ENCODE data around the gene SLC4A8. TPM values are rescaled to one million over a fixed set of nuclear protein-coding genes. Genes with fewer than 3 reads are reported as not detected.

The SLC4A8 gene
- total and polyA plus RNA-seq, 2 donors (not counting 3 experiments of a cell fraction or from before 2014, with no cell fraction given) = 4.7 to 9.7 TPM

GRCh38 chr12:51473947-51474346 is 49.3 kb downstream of the SLC4A8 start:
- no peak overlapping the region for H3K4me3 ChIP-seq (replicated peaks in 1 of 3; ENCODE audit: insufficient read depth in 1 of 3, low read depth in 1 of 3, low read length in 3 of 3)
- POLR2A ChIA-PET = no interaction called here
- H3K9me1 ChIP-seq (replicated peaks; ENCODE audit: control insufficient read depth, extremely low read depth, insufficient read depth, low read length) = no peaks in the 10 kb centered on the region
- H3K79me2 ChIP-seq (ENCODE audit: control insufficient read depth, insufficient read depth, low read length) = no peaks in the 10 kb centered on the region
- CTCF ChIA-PET = interaction anchor here (1.4 kb wide), 1 partner anchor 13 kb away, joined by 3 read pairs; no protein-coding TSS in a partner anchor
- TF ChIP-seq POLR2A (IDR thresholded peaks at IDR 0.05; ENCODE audit: low read depth, low read length) = no peak
- TF ChIP-seq POLR2AphosphoS5 (IDR thresholded peaks at IDR 0.05; ENCODE audit: insufficient read depth, low read depth, low read length) = no peak
- TF ChIP-seq EZH2 (IDR thresholded peaks at IDR 0.05; ENCODE audit: borderline replicate concordance, low read depth, low read length, severe bottlenecking) = no peak
- no peak for TF ChIP-seq FOS (IDR thresholded peaks at IDR 0.05; ENCODE audit: borderline replicate concordance, insufficient read depth, low read length)
- no peak for TF ChIP-seq JUN (IDR thresholded peaks at IDR 0.05; ENCODE audit: borderline replicate concordance, insufficient read depth, insufficient read length, low read depth)
- no peak for TF ChIP-seq CTCF (IDR thresholded peaks at IDR 0.05; ENCODE audit: extremely low read depth in 1 of 2, insufficient read depth in 1 of 2, low read depth in 1 of 2, low read length in 2 of 2)
- TF ChIP-seq MAX (IDR thresholded peaks at IDR 0.05; ENCODE audit: insufficient read depth, insufficient read length) = no peak
- TF ChIP-seq MYC (IDR thresholded peaks at IDR 0.05; ENCODE audit: low read depth, low read length) = no peak
- dilution Hi-C loops (cut with MboI; ENCODE audit: extremely low pct_ligation_motif_present, low sequenced_read_pairs) = no loop called here
- no peaks in the 10 kb centered on the region for H3K9me3 ChIP-seq (replicated peaks; ENCODE audit: control insufficient read depth, insufficient read depth, low read length)
- H4K20me1 ChIP-seq (replicated peaks; ENCODE audit: control insufficient read depth, extremely low read depth, insufficient read depth, low read length) = no peaks in the 10 kb centered on the region
- H3K36me3 ChIP-seq (ENCODE audit: control insufficient read depth in 2 of 2, extremely low read depth in 1 of 2, insufficient read depth in 2 of 2, low read length in 2 of 2) = no peaks in the 10 kb centered on the region
- H2AFZ ChIP-seq (ENCODE audit: low read depth, low read length) = no peak overlapping the region
- no peak overlapping the region for H3K4me2 ChIP-seq (ENCODE audit: insufficient read depth, low read length)
- FAIRE-seq (no peak), DNase-seq (ENCODE audit: low read depth, low spot score) (no peak)
- no TSS peak for BruUV-seq (replicated peaks)
- no peak overlapping the region for H3K27ac ChIP-seq (ENCODE audit: insufficient read depth, low read depth, low read length)
- no peak overlapping the region for H3K9ac ChIP-seq (replicated peaks; ENCODE audit: extremely low read depth, insufficient read depth, low read length)
- H3K4me1 ChIP-seq (ENCODE audit: control insufficient read depth, extremely low read depth, insufficient read depth, low read length) = peaks cover 3% of the 10 kb centered on the region
- no peaks in the 10 kb centered on the region for H3K27me3 ChIP-seq (ENCODE audit: control insufficient read depth in 2 of 2, insufficient read depth in 2 of 2, low read length in 2 of 2)
- intact Hi-C loops (cut with micrococcal nuclease) = no loop called here
